Measurements from ENCODE around the gene GTPBP2.
"Not testable (repeated sequence)": the region's sequence is repeated elsewhere in the genome, so short reads cannot be mapped to it uniquely, and the experiment has no call there.

The GTPBP2 gene, protein sequence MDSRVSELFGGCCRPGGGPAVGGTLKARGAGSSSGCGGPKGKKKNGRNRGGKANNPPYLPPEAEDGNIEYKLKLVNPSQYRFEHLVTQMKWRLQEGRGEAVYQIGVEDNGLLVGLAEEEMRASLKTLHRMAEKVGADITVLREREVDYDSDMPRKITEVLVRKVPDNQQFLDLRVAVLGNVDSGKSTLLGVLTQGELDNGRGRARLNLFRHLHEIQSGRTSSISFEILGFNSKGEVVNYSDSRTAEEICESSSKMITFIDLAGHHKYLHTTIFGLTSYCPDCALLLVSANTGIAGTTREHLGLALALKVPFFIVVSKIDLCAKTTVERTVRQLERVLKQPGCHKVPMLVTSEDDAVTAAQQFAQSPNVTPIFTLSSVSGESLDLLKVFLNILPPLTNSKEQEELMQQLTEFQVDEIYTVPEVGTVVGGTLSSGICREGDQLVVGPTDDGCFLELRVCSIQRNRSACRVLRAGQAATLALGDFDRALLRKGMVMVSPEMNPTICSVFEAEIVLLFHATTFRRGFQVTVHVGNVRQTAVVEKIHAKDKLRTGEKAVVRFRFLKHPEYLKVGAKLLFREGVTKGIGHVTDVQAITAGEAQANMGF

DNA sequence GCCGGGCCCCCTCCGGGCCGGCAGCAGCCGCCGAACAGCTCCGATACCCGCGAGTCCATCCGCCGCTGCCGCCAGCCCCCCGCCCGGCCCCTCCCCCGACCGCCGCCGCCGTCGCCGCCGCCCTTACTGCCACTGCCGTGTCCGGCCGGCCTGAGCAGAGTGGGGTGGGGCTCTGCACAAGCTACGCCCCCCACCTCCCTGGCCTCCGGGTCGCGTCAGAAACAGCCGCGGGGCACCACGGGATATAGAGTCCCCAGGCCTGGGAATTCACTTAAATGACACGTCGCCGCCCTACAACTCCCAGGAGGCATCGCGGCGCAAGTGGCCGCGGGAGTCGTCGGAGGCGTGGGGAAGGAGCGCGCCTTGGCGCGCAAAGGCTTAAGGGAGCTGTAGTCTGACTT is at the start of gene GTPBP2:
GTPBP2 (minus strand) TSS at position 161 of the 401 bp plus-strand sequence; CDS start at position 59, 102 bp downstream.
- DNase-seq (ENCODE audit: low spot score): peak; percentile 94

DNA sequence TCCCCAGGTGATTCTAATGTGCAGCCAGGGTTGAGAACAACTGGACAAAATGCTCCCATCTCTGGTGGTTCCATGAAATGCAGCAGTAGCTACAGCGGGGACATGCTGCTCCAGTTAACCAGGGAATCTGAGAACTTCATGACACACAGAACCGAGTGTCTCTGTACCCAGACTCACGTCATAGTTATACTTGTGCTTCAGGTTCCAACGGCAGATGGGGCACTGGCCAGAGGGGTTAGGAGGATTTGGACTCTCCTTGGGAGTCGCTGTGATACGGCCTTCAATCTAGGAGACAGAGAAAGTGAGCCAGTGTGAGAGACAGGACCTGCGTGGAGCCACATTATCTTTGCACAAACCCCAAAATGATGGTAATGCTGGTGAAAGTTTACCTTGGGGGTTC is 49.3 kb upstream of the GTPBP2 start:
- no peak for DNase-seq (ENCODE audit: low spot score)

DNA sequence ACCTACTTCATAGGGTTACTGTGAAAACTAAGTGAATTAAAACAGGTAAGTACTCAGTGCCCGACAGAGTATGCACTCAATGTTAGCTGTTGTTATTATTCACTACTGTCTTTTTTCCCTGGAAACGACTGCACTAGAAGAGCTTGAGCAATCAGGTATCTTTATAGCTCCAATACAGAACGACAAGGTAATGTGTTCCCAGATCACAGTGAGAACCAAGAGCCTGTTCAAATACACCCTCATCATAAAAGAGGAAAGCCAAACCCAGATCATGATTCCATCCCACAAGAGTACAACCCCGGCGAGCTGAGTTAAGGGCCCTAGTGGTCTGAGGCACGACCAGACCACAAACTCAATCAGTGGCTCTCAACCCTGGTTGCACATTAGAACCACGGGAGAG is 48.7 kb upstream of the GTPBP2 start:
- no peak for DNase-seq (ENCODE audit: low spot score)

DNA sequence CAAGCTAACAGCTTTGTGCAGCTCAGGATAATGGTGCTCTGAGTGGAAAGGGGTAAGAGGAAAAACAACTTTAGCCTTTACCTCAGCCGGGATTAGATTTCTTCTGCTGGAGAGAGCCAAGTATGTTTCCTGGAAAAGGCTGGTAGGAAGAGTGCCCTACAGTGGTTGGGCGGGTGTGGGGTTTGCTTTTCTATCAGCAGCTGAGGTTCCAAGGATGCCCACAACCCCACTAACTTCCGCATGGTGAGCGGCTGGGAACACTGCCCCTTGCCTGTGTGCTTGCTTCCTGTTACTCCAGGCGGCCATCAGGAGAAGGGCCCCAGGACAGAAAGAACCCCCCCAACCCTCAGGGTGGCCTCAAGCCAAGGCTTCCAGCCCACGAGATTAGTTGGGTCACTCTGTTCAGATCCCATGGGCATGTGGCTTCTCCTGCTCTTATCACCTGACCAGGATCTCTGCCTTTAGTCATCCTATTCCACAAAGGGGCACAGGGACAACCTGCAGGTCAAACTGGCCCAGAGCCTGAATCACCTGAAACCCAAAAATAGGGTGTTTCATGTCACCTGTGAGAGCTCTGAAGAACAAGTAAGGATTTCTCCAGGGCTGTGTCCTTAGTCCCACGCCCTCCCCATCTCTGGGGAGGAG is 48.0 kb upstream of the GTPBP2 start:
- DNase-seq (ENCODE audit: low spot score): no peak

DNA sequence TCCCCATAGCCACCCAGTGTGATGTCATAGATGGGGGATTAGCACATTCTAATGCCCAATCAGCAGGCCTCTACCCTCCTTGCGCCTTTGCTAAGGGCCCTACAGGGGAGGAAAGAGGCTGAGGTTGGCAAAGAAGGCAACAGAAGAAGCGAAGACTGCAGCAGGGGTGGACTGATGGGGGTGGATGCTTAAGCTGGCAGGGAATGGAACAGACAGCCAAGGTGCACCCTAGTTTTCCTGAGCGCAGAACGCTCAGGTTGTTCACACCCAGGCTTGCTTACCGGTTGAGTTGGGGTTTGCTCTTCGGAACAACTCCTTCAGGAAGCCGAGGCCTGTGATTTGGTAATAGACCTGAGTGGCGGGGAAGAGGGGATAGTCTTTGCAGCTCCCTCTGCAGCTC is 45.9 kb upstream of the GTPBP2 start:
- no peak for DNase-seq (ENCODE audit: low spot score)

DNA sequence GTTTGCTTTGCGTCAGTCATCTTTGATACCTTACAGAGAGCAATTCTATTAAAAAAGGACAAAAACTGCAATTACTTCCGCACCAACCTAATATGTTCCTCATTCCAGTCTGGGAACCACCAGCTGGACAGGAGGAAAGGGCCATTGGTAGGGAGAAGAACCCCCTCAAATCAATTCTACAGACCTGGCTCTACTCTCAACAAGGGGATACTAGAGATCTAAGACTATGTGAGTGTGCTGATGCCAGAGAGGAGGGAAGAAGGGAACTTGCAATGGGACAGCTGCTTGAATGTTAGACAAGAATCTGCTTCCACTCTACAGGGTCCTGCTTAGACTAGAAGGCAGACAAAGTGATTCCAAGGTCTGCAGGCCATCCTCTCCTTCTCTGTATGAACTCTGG is 45.2 kb upstream of the GTPBP2 start:
- no peak for DNase-seq (ENCODE audit: low spot score)

DNA sequence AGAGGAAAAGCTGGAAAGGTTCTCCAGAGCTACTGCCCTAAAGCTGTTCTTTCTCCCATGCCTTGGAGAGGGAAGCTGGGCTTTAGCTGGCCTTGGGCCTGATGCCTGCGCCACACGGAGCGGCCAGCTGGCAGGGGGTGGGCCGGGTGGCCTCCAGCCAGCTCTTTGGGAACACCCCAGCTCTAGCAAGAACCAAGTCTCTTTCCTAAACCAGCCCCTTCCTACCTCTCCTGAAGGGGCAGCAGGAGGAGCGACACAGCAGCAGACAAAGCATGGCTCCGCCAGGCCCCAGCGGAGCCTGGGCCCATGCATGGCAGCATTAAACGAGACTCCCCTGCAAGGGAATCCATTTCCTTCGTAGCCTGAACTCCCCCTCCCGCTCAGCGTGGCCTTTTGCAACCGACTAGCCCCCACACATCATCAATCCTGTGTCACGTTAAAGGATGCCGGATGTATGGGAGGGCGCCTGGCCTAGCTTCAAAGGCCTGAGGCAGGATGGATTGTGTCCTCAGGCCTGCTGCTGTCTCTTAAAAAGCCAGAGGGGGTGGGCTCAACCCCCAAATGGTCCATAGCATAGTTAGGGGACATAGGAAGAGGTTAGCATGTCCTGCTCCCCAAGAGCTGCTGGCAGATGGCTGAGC is 44.5 kb upstream of the GTPBP2 start:
- DNase-seq (ENCODE audit: low spot score): no peak

DNA sequence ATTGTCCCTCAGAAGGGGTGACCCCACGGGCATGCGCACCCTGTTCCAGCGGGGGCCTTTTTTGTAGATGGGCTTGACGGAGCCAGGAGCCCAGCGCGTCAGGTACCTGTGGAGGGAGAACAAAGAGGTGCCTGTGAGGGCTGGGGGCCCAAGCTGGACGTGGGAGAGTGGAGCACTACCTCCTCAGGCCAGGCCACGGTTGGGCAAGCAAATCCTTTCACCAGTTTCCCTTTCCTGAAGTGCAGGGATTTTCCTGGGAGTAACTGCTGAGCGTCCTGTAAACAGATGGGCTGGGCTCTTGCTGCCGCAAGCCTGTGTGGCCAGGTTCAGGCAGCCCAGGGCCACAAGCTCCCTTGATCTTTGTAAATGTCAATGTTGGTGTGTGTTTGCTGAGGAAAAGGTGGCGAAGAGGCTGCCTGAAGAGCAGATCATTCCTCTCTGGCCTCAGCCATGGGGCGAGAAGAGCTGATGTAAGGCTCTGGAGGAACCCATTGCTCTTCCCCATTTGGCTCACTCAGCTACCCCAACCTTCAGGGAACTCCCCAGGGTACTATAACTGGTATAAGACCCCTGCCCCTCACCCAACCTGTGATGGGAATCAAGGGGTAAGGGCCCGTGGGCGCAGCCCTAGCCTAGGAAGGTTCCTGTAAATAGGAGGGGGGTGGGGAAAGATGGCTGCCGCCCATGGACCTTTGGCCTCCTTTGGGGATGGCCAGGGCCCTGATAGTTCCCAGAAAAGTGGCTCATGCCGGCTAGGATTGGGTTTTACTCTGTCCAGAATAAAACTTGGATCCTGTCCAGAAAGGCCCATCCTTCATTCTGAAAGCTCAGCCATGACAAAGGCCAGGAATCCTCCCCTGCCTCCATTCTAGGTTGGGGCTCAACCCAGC is 43.0 kb upstream of the GTPBP2 start:
- DNase-seq (ENCODE audit: low spot score): no peak

DNA sequence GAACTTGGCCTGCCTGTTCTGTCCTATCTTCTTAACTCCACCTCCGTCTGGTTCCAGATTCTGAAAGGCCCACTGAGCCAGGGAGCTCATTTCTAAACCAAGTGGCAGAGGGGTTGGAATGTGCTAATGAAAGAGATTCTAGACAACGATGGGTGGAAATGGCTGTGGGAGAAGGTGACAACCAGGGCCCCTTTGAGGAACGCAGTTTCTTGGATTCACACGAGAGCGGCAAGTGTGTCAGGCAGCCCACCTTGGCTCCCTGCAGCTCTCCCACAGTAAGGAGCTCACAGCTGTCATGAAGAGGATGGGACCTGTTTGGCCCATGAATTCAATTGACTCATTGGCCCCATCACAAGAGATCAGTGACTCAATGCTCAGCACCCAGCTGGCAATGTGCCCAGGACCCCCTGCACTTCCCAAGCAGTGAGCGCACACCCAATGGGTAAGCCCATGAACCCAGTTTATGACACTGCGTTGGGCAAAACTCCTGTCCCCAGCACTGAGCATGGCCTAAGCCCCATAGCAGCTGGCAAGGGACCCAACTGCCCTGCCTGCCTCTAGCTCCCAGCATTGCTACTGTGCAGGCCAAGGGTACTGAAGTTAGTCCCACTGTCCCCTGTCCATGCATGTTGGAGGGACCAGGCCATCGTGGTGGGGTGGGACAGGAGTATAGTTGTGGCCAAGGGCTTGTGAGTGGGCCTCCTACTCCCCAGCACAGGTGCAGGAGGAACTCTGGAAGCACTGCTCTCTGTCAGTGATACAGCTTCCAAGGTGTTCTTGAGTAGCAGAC is 42.1 kb upstream of the GTPBP2 start:
- DNase-seq (ENCODE audit: low spot score): no peak

DNA sequence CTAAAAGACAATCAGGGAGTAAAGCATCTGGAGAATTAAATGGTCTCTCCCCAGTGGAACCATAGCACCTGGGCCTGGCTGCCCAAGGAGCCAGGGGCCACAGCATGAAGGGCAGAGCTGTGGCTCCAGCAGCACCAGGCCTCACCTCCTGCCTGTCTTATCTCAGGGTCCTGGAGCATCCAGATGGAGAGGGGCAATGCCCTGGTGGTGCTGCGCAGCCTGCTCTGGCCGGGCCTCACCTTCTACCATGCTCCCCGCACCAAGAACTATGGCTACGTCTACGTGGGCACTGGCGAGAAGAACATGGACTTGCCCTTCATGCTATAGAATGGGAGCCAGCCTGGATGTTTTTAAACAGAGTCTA is 41.5 kb upstream of the GTPBP2 start:
- no peak for DNase-seq (ENCODE audit: low spot score)

DNA sequence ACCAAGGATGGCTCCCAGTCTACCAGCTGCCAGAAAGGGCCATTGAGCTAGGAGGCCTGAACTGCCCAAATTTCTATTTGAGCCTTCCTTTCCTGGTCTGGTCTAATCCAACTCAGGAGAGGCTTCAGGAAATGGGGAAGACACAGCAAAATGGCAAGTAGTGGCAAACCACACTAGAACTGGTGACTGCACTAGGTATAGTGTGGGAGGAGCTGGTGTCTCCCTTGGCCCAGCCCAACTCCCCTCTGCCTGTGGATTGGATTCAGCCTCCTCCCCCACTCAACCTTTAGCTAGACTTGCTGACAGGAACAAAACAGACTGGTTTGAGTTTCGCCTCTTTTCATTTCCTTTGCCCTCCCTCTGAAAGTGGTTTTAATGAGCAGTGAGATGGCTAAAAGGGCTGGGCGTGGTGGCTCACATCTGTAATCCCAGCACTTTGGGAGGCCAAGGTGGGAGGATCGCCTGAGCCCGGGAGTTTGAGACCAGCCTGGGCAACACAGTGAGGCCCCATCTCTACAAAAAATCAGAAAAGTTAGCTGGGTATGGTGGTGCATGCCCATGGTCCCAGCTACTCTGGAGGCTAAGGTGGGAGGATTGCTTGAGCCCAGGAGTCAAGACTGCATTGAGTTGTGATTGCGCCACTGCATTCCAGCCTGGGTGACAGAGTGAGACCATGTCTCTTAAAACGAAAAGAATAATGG is 41.0 kb upstream of the GTPBP2 start:
- no peak for DNase-seq (ENCODE audit: low spot score)

DNA sequence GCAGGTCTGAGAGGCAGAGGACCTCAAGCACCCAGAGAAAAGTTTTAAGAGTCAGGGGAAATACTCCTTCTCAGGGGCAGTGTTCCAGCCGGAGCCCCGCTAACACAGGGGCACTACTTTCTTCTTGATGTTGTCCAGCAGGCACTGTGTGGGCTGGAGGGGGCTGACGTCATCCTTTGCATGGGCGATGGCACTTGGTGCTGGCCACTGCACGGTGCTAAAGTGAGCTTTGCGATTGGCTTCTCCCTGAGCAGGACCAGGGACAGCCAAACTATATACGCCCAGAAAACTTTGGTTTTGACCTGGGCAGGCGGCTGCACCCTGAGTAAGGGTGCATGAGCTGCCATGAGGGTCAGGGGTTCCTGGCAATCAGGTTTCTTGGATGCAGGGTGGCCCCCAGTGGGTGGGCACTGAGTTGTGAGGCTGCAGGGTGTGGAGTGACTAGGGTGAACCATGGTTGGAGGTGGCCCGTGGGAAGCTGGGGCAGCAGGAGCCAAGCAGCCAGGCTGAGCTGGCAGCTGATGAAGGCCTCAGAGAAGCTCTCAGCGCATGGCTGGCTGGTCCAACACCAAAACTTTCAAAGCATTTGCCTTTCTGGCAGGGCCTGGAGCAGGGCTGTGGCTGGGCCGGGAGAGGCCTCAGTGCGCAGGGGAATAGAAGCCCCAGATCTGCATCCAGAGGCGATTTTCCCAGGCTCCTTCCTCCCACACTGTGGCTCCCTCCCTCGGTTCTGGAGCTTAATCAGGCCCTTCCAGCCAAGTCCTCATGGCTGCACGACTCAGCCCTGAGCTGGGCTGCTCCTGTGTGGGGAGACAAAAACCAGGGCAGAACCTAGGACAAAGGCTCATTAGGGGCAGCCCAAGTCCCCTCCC is 40.2 kb upstream of the GTPBP2 start:
- no peak for DNase-seq (ENCODE audit: low spot score)

DNA sequence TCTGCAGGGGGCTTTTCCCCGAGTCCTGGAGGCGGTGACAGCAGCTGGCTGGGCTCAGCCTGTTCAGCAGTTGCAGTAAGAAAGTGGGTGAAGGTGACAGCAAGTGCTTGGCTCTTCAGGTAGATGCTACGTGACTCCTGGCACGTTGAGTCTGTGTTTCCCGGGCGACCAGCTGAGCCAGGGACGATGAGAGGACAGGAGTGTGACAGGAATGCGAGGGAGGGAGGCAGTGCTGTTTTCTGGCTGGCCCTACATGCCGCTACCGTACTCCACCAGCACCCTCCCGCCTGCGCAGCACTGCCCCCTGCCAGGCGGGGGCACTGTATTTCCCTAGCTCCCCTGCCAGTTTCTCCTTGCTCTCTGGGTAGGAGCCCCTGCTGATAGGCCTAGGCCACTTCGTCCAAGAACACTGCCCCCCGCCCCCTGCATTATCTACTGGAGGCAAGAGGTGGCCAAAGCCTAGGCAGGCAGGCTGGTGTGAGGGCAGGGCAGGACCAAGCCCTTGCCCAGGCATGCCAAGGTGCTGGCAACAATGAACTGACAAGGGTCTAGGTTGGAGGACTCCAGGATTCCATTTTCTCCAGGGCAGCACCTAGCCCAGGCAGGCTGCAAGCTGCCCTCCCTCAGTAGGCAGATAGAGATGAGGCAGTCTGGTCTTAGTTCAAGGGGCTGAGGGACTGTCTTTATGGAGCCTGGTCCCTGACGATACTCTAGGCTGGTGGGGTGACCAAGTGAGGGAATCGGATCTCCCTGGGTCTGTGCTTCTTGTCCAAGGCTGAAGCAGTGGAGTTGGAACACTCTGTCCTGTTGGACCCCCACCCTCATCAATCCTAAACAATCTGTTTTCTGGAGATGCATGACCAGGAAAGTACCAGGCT is 39.3 kb upstream of the GTPBP2 start:
- DNase-seq (ENCODE audit: low spot score): peak; percentile 83

DNA sequence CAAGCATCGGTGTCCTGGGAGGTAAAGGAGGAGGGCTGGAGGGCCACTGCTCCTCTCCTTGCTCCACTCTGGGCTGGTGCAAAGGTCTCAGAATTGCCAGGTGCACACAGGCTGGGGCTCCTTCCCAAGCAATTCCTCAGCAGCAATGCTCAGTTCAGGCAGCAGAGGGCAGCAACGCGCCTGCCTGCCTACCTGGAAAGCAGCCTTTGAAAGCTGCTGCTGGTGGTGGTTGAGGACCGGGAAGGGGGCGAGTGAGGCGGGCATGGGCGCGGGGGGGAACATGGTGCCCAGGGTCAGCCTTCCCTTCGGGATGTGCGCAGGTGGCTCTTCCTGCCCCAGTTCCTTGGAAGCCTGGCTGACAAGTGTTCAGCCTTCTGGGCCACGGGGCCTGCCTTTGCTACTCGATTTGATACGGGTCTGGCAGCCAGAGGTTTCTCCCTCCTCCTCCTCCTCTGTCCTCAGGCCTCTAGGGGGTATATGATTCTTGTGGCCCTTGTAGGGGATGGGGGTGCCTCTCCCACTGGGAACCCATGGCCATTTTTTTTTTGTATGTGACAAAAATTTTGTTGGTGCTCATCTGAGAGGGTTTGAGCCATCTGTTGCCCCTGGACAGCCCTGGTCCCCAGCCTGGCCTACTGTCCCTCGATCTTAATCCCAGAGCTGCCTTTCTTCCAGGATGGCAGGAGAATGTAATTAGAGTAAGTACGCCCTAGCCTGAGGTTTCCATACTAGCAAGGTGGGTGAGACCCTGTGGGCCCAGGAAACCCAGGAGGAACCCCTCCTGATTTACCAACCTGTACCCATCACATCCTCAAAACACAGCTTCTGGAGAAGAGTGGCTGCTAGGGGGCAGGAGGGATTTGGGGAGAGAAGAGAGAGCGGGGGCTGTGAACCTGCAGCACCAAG is 38.4 kb upstream of the GTPBP2 start:
- DNase-seq (ENCODE audit: low spot score): peak; percentile 90

DNA sequence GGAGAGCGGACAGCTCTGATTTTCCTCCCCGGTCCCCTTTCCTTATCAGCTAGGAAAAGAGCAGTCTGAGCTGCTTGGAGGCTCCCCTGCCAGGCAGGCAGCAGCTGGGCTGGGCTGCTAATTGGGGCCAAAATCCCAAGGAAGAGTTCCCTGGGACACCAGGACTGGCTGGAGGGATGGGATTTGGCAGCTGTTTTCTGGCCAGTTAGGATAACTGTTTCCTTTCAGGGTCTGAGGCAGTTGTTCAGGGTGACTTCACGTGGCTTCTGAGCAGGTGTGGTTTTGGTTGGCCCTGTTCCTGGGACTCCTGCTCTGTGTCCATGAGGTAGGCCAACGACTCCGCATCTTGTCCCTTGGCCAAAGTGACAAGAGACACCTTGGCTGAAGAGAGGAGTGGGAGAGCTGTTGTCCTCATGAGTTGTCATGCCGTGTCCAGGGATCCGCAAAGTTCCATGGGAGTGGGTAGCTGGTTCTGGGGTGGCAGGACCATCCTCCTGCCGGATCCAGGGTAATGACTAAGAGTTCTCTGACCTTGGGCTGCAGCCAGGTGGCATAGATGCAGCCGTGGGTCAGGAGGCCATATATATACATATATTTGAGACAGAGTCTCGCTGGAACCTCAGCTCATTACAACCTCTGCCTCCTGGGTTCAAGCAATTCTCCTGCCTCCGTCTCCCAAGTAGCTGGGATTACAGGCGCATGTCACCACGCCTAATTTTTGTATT is 37.3 kb upstream of the GTPBP2 start:
- DNase-seq (ENCODE audit: low spot score): no peak

DNA sequence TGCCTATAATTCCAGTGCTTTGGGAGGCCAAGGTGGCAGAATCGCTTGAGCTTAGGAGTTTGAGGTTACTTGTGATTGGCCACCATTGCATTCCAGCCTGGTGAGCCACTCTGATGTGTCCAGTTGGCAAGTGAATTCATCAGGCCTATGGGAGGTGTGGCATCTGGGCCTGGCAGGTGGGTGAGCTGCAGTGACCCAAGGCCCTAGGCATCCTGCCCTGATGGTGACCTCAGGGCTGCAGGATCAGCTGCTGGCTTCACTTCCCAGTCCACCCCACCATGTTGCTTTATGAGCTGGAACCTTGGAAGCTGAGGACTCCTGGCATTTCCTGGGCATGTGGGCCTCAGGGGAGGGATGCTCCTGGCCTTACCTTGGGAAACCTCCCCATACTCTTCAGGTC is 36.3 kb upstream of the GTPBP2 start:
- no peak for DNase-seq (ENCODE audit: low spot score)

DNA sequence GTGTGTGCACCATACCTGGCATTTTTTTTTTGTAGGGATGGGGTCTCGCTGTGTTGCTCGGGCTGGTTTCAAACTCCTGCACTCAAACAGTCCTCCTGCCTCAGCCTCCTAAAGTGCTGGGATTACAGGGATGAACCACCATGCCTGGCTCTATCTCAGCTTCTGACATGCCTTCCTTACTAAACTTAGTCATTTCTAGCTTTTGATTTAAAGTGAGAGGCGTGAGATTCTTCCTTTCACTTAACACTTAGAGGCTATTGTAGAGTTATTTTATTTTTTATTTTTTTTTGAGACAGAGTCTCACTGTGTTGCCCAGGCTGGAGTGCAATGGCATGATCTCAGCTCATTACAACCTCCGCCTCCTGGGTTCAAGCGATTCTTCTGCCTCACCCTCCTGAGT is 33.9 kb upstream of the GTPBP2 start:
- DNase-seq (ENCODE audit: low spot score): not testable (repeated sequence)
